Activated T-cell treated with anti-CD3 and anti-CD28 coated beads, Interleukin-2, amount 50 U/mL, for 72 hours (primary cell): ENCODE data around the gene CSK. TPM values are rescaled to one million over a fixed set of nuclear protein-coding genes. Genes with fewer than 3 reads are reported as not detected.

Source experiments
- ATAC-seq, 2 donors: fragments of 150-1000 bp; cut with Tn5 transposase; replicated peaks in 1 of 2; 2 replicates each; pipeline ENCODE4 v1.10.0; 2021; ENCODE audit warnings: moderate library complexity in 2 of 2, mild to moderate bottlenecking in 1 of 2
- DNase-seq, 2 donors: peaks; one replicate each; pipeline ENCODE4 v3.0.0; 2021 to 2022; ENCODE audit warnings: mixed read lengths in 1 of 2
- H3K27ac Mint-ChIP-seq: one replicate; pipeline ENCODE4 v1.8.0; 2022; ENCODE audit warnings: mild to moderate bottlenecking, moderate library complexity, mixed read lengths
- H3K27me3 Mint-ChIP-seq: one replicate; pipeline ENCODE4 v1.8.0; 2022; ENCODE audit warnings: low read depth, mixed read lengths
- H3K36me3 Mint-ChIP-seq, 2 donors: one replicate each; pipeline ENCODE4 v1.8.0; 2022; ENCODE audit warnings: mixed read lengths in 2 of 2, mild to moderate bottlenecking in 1 of 2; ENCODE audit not compliant: insufficient read depth in 2 of 2
- H3K4me1 Mint-ChIP-seq: one replicate; pipeline ENCODE4 v1.8.0; 2022; ENCODE audit warnings: low read depth, mixed read lengths
- H3K4me3 Mint-ChIP-seq, 2 donors: one replicate each; pipeline ENCODE4 v1.8.0; 2022; ENCODE audit warnings: mild to moderate bottlenecking in 2 of 2, mixed read lengths in 2 of 2, moderate library complexity in 2 of 2
- H3K9me3 Mint-ChIP-seq, 2 donors: one replicate each; pipeline ENCODE4 v1.8.0; 2022; ENCODE audit warnings: mixed read lengths in 2 of 2
- total RNA-seq, 2 donors: library from RNA; stranded (reverse); gene quantifications; one replicate each; pipeline ENCODE4 v1.2.3, GENCODE V29; 2022

The CSK gene
- total RNA-seq, 2 donors from 2014 or later = 200 to 267 TPM

DNA sequence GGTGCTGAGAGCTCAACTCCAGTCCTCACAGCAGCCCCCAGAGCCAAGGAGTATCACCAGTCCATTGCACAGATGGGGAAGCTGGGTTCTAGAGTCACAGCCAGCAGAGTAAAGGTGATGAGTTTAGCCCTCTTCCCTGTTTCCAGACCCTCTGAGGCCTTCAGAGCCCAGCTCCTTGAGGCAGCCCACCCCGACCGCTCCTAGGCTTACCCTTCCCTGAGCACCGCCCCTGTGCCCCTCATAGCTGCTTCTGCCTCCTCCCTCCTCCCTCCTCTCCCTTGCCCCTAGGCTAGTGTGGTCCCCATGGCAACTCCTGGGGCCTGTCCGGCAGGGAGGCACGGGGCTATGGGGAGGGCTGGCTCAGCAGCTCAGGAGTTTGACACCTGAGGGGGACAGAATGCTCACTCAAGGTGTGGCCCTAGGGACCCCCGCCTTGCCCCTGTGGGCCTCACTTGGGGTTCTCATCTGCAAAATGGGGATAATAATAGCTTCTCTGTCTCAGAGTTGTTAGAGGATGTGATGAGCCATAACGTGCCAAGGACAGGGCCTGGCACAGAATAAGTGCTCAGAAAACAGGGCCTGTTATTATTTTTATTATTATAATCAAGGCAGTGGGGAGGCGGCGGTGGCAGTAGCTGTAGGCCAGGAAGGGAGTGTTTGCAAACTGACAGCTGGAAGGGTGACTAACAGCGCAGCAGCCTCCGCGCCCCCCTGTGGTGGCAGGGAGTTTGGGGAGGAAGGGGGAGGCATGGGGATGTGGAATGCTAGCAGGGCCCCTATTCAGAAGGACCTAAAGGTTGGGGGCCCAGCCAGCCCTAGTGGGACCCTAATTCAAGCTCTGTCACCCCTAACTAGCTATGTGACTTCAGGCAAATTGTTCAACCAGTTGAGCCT is 11.5 kb downstream of the CSK start:
- H3K27ac Mint-ChIP-seq = peak overlapping the region; percentile 57
- H3K27me3 Mint-ChIP-seq = no peaks in the 10 kb centered on the region
- H3K36me3 Mint-ChIP-seq = peaks cover 4 to 20% of the 10 kb centered on the region in 2 donors
- peak; percentile 70 to 76 for DNase-seq
- no peaks in the 10 kb centered on the region for H3K9me3 Mint-ChIP-seq
- peak; percentile 20 to 22 for ATAC-seq
- peaks cover 91% of the 10 kb centered on the region for H3K4me1 Mint-ChIP-seq
- peak overlapping the region; percentile 49 to 90 for H3K4me3 Mint-ChIP-seq

DNA sequence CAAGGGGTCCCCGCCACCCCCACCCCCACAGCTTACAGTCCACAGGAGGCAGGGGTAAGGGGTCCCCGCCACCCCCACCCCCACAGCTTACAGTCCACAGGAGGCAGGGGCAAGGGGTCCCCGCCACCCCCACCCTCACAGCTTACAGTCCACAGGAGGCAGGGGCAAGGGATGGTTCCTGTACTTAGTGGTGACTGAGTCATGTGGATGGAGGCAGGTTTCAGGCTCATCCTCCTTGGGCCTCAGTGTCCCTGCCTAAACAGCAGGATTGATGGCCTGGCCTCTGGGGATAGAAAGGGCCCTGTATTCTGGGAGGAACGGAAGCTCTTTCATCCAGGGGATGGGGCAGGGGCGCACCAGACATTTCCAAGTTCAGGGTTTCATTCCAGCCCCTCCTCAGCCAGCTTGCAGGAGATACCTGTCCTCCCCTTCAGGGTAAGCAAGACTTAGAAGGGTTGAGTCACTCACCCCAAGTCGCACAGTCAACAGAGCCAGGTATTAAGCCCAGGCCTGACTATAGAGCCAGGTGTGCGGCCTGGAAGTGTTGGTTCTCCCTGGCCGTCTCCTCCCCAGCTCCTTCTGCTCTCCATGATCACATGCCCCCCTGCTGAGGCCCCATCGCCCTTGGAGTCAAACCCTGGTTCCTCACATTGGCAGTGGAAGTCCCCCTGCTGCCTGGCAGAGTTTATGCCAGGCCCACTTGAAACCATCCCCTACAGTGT is 12.5 kb downstream of the CSK start:
- no peak for DNase-seq
- H3K27ac Mint-ChIP-seq = peak overlapping the region; percentile 98

DNA sequence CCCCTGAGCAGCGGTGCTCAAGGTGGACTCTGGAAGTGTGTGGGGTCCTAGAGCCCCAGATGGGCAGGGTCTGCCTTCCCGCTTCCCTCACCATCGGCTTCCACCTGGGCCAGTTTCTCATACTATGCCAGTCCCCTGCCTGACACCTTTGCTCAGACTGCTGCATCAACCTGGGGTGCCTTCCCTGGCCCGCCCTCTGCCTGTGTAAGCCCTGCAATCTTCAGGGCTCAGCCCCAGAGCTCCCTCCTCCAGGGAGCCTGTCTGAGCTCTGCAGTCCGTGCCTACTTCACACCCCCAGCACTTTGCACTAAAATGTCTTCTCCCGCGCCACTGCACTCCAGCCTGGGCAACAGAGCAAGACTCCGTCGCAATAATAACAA is 13.1 kb downstream of the CSK start:
- Mint-ChIP-seq H3K4me3 (peak overlapping the region; percentile 53 to 67), H3K27ac (peak overlapping the region; percentile 98), H3K9me3 (no peaks in the 10 kb centered on the region), H3K36me3 (peaks cover 4 to 20% of the 10 kb centered on the region in 2 donors), H3K4me1 (peaks cover 88% of the 10 kb centered on the region), H3K27me3 (no peaks in the 10 kb centered on the region)
- ATAC-seq = no peak
- DNase-seq = no peak

More for the DNA sequence above, 12.5 kb downstream of the CSK start:
- peak overlapping the region; percentile 53 to 67 for H3K4me3 Mint-ChIP-seq
- H3K36me3 Mint-ChIP-seq = peaks cover 4 to 20% of the 10 kb centered on the region in 2 donors
- no peaks in the 10 kb centered on the region for H3K9me3 Mint-ChIP-seq
- no peaks in the 10 kb centered on the region for H3K27me3 Mint-ChIP-seq
- peaks cover 88% of the 10 kb centered on the region for H3K4me1 Mint-ChIP-seq
- peak; percentile 36 to 58 for ATAC-seq

DNA sequence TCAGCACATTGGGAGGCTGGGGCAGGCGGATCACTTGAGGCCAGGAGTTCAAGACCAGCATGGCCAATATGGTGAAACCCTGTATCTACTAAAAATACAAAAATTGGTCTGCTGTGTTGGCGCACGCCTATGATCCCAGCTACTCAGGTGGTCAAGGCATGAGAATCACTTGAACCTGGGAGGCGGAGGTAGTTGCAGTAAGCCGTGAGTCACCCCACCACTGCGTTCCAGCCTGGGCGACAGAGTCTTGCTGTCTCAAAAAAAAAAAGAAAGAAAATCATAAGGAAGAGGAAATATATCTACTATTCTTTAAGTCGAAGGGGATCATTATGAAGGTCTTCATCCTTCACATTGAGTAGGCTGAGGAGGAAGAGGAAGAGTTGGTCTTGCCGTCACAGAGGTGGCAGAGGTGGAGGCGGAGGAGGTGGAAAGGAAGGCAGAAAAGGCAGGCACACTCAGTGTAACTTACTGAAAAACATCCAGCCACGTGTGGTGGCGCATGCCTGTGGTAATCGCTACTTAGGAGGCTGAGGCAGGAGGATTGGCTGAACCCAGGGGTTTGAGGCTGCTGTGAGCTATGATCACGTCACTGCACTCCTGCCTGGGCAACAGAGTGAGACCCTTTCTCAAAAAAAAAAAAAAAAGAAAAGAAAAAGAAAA is 14.2 kb downstream of the CSK start:
- peak; percentile 31 to 37 for ATAC-seq

DNA sequence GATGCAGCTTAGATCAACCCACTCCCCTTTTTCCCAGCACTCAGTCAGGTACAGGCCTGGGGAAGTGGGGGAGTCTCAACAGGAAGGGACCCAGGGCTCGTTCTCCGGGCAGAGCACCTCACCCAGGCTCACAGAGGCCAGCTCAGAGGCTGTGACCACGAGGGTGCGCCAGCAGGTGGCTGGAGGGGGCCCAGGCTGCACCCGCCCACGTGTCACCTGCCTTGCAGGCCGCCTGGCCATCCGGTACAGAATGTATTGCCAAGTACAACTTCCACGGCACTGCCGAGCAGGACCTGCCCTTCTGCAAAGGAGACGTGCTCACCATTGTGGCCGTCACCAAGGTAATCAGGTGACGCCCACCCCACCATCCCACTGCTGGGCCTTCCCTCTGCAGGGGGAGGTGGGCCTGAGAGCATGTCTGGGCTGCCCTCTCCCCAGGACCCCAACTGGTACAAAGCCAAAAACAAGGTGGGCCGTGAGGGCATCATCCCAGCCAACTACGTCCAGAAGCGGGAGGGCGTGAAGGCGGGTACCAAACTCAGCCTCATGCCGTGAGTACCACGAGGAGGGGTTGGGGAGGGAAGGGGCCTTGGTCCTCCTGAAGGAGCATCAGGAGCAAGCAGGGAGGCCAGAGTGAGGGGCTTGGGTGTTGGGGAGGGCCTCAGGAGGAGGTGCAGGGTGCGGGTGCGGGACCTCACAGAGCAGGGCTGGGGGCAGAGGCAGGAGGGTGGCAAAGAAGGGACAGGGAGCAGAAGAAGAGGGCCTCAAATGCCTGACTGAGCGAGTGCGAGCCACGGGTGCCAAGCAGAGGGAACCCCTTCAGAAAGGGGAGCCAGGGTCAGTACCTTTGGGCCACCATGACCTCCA is 16.7 kb downstream of the CSK start:
- Mint-ChIP-seq H3K27me3 (no peaks in the 10 kb centered on the region), H3K36me3 (peaks cover 0 to 18% of the 10 kb centered on the region in 2 donors), H3K4me3 (peak overlapping the region in 1 of 2 donors; percentile 28), H3K27ac (peak overlapping the region; percentile 71), H3K4me1 (peaks cover 55% of the 10 kb centered on the region), H3K9me3 (no peaks in the 10 kb centered on the region)
- ATAC-seq = no peak
- no peak for DNase-seq

More for the DNA sequence above, 14.2 kb downstream of the CSK start:
- peak overlapping the region; percentile 63 to 87 for H3K4me3 Mint-ChIP-seq
- peaks cover 4 to 18% of the 10 kb centered on the region in 2 donors for H3K36me3 Mint-ChIP-seq
- peak; percentile 51 to 59 for DNase-seq
- peak overlapping the region; percentile 98 for H3K27ac Mint-ChIP-seq
- H3K4me1 Mint-ChIP-seq = peaks cover 80% of the 10 kb centered on the region
- no peaks in the 10 kb centered on the region for H3K27me3 Mint-ChIP-seq
- no peaks in the 10 kb centered on the region for H3K9me3 Mint-ChIP-seq

DNA sequence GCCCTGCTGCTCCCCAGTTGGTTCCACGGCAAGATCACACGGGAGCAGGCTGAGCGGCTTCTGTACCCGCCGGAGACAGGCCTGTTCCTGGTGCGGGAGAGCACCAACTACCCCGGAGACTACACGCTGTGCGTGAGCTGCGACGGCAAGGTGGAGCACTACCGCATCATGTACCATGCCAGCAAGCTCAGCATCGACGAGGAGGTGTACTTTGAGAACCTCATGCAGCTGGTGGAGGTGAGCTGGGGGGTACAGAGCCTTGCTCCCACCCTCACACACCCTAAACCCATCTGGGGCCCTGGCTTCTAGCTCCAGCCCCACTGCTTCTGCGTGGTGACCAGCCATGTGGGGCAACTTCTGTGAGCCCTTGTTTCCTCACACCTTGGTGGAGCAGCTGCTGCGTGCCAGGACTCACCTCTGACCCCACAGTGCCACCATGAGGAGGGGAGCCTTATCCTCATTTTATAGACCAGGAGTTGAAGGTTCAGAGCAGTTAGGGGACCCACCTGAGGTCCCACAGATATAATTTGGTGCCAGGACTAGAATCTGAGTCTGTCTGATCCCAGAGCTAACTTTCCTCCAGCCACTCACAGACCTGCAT is 17.5 kb downstream of the CSK start:
- Mint-ChIP-seq H3K4me1 (peaks cover 51% of the 10 kb centered on the region), H3K36me3 (peaks cover 5 to 23% of the 10 kb centered on the region in 2 donors), H3K4me3 (peak overlapping the region in 1 of 2 donors; percentile 63), H3K27me3 (no peaks in the 10 kb centered on the region), H3K27ac (peak overlapping the region; percentile 70), H3K9me3 (no peaks in the 10 kb centered on the region)
- DNase-seq (no peak), ATAC-seq (peak; percentile 23 to 35)

DNA sequence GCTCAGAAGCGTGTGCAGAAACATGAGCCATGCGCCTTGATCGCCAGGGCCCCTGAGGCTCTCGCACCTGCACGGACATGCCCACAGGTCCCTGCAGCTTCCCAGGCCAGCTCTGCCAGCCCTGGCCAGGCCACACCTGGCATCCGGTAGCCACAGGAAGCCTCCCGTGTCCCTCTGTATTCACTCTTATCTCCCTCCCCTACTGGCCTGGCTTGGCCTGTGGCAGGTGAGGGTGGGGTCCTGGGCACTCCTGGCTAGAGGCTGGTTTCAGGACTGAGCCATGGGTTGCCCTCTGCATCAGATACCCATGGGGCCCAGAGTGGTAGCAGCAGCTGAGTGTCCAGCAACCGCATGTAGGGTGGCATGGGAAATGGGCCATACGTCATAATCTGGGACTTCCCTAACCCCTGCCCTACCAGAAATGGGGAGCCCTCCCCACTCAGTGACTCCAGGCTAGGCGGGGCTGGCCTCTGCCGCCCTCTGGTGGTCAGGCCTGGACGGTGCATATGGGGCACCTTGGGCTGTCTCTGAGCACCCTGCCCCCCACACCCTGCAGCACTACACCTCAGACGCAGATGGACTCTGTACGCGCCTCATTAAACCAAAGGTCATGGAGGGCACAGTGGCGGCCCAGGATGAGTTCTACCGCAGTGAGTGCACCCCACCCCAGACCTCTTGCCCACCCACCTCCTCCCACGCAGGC is 18.1 kb downstream of the CSK start:
- Mint-ChIP-seq H3K27ac (peak overlapping the region; percentile 80), H3K4me3 (peak overlapping the region in 1 of 2 donors; percentile 63), H3K36me3 (peaks cover 5 to 25% of the 10 kb centered on the region in 2 donors), H3K9me3 (no peaks in the 10 kb centered on the region), H3K27me3 (no peaks in the 10 kb centered on the region), H3K4me1 (peaks cover 48% of the 10 kb centered on the region)
- peak; percentile 85 to 88 for ATAC-seq
- DNase-seq = peak; percentile 85 to 91

DNA sequence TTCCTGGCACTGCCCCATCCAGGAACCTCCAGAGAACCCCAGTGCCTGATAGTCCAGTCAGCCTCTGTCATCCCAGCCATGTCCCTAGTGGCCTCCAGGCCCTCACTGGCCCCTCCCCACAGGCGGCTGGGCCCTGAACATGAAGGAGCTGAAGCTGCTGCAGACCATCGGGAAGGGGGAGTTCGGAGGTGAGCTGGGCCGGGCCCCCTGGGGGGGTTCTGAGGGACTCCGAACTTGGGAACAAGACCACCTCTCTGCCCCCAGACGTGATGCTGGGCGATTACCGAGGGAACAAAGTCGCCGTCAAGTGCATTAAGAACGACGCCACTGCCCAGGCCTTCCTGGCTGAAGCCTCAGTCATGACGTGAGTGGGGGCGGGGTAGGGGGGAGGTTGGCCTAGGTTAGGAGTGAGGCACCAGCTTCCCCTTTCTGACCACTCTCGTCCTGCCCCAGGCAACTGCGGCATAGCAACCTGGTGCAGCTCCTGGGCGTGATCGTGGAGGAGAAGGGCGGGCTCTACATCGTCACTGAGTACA is 18.7 kb downstream of the CSK start:
- no peak for ATAC-seq

DNA sequence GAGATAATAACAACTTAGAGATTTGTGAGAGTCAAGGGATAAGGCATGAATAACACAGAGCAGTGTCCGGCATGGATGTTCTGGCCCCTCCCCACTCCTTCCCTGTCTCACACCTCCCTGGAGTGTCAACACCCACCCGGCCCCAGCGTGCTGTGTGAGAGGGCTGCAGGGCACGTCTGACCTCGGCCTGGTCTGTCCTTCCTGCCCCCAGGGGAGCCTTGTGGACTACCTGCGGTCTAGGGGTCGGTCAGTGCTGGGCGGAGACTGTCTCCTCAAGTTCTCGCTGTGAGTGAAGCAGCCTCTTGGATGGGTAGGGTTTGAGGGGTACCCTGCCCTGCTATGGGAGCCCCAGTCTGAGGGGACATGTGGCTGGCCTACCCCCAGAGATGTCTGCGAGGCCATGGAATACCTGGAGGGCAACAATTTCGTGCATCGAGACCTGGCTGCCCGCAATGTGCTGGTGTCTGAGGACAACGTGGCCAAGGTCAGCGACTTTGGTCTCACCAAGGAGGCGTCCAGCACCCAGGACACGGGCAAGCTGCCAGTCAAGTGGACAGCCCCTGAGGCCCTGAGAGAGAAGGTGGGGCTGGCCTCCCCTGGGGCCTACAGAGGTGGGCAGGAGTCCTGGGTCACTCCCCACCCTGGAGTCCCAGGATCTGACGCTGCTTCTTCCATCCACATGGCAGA is 19.6 kb downstream of the CSK start:
- ATAC-seq = no peak
- no peak overlapping the region for H3K27ac Mint-ChIP-seq
- H3K4me3 Mint-ChIP-seq = no peak overlapping the region
- no peaks in the 10 kb centered on the region for H3K9me3 Mint-ChIP-seq
- H3K27me3 Mint-ChIP-seq = no peaks in the 10 kb centered on the region
- DNase-seq = no peak
- H3K36me3 Mint-ChIP-seq = peaks cover 5 to 20% of the 10 kb centered on the region in 2 donors
- H3K4me1 Mint-ChIP-seq = peaks cover 38% of the 10 kb centered on the region

More for the DNA sequence above, 18.7 kb downstream of the CSK start:
- Mint-ChIP-seq H3K4me1 (peaks cover 43% of the 10 kb centered on the region), H3K4me3 (no peak overlapping the region), H3K9me3 (no peaks in the 10 kb centered on the region), H3K27ac (peak overlapping the region; percentile 80), H3K36me3 (peaks cover 5 to 25% of the 10 kb centered on the region in 2 donors), H3K27me3 (no peaks in the 10 kb centered on the region)
- DNase-seq = no peak

DNA sequence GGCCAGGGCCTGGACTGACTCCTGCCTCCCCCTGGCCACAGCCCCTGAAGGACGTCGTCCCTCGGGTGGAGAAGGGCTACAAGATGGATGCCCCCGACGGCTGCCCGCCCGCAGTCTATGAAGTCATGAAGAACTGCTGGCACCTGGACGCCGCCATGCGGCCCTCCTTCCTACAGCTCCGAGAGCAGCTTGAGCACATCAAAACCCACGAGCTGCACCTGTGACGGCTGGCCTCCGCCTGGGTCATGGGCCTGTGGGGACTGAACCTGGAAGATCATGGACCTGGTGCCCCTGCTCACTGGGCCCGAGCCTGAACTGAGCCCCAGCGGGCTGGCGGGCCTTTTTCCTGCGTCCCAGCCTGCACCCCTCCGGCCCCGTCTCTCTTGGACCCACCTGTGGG is 20.4 kb downstream of the CSK start:
- H3K27me3 Mint-ChIP-seq = no peaks in the 10 kb centered on the region
- no peak for ATAC-seq
- no peak overlapping the region for H3K4me3 Mint-ChIP-seq
- peaks cover 38% of the 10 kb centered on the region for H3K4me1 Mint-ChIP-seq
- DNase-seq = no peak
- peaks cover 5 to 20% of the 10 kb centered on the region in 2 donors for H3K36me3 Mint-ChIP-seq
- no peak overlapping the region for H3K27ac Mint-ChIP-seq
- H3K9me3 Mint-ChIP-seq = no peaks in the 10 kb centered on the region
